IMR-90 (cell line): ENCODE measurements around the gene HSD17B3. TPM values are rescaled to one million over a fixed set of nuclear protein-coding genes. Genes with fewer than 3 reads are reported as not detected.

Experiments used
- ATAC-seq: fragments of 200-7000 bp; cut with Tn5 transposase; 2 replicates; pipeline ENCODE4 v1.9.1; 2020; ENCODE audit warnings: low read depth, mild to moderate bottlenecking, moderate library complexity
- BruUV-seq: library from RNA; stranded (reverse); fragments of 400-500 nt; replicated peaks from 2 replicates; lab custom pipeline; 2021; lab: Mats Ljungman, UMichigan
- CTCF ChIA-PET: fragments of 300-600 bp; formaldehyde crosslinking; extraction: SDS; loops from one replicate; lab custom pipeline; 2021; ENCODE audit warnings: antibody characterized with exemption; lab: Yijun Ruan, JAX
- POLR2A ChIA-PET: fragments of 300-600 bp; sonication (Branson Sonifier 250); formaldehyde crosslinking; loops from one replicate; lab custom pipeline; 2022; ENCODE audit warnings: antibody characterized with exemption; ENCODE audit not compliant: unreplicated experiment; lab: Charles Lee
- DNase-seq: peaks from one replicate; pipeline ENCODE4 v3.0.0; 2013
- H2AFZ ChIP-seq: replicated peaks from 2 replicates; pipeline ENCODE3; 2013; ENCODE audit warnings: low read length, mild to moderate bottlenecking; ENCODE audit not compliant: poor library complexity
- H2AK5ac ChIP-seq: 2 replicates; pipeline ENCODE4 v1.6.1; 2013; ENCODE audit warnings: low read depth, low read length, inconsistent platforms
- H2AK9ac ChIP-seq: replicated peaks from 2 replicates; pipeline ENCODE3; 2013; ENCODE audit warnings: mild to moderate bottlenecking, low read depth, low read length, moderate library complexity; ENCODE audit not compliant: poor library complexity
- H2BK120ac ChIP-seq: 2 replicates; pipeline ENCODE4 v1.6.1; 2013; ENCODE audit warnings: low read depth, low read length, inconsistent platforms
- H2BK15ac ChIP-seq: 3 replicates; pipeline ENCODE4 v1.6.1; 2013; ENCODE audit warnings: low read depth, low read length, inconsistent platforms
- H2BK20ac ChIP-seq: 2 replicates; pipeline ENCODE4 v1.6.1; 2013; ENCODE audit warnings: low read depth, mild to moderate bottlenecking, inconsistent platforms, low read length, moderate library complexity
- H2BK5ac ChIP-seq: 2 replicates; pipeline ENCODE4 v1.6.1; 2013; ENCODE audit warnings: mild to moderate bottlenecking, low read depth, low read length, inconsistent platforms; ENCODE audit not compliant: poor library complexity, severe bottlenecking
- H3K14ac ChIP-seq: replicated peaks from 2 replicates; pipeline ENCODE4 v1.6.1; 2013; ENCODE audit warnings: low read depth, low read length, inconsistent platforms
- H3K18ac ChIP-seq: 2 replicates; pipeline ENCODE4 v1.6.1; 2013; ENCODE audit warnings: low read depth, low read length, control low read depth
- H3K23ac ChIP-seq: 2 replicates; pipeline ENCODE4 v1.6.1; 2013; ENCODE audit warnings: low read depth, low read length, inconsistent platforms
- H3K27ac ChIP-seq: 2 replicates; pipeline ENCODE4 v1.5.1; 2013; ENCODE audit warnings: mild to moderate bottlenecking, control low read depth, low read length; ENCODE audit not compliant: insufficient read depth
- H3K27me3 ChIP-seq: 2 replicates; pipeline ENCODE4 v1.6.1; 2013; ENCODE audit warnings: low read length; ENCODE audit not compliant: control insufficient read depth, insufficient read depth
- H3K36me3 ChIP-seq: 2 replicates; pipeline ENCODE4 v1.6.1; 2013; ENCODE audit warnings: low read length, mixed read lengths; ENCODE audit not compliant: control insufficient read depth, insufficient read depth
- H3K4ac ChIP-seq: 2 replicates; pipeline ENCODE4 v1.6.1; 2013; ENCODE audit warnings: low read depth, low read length, inconsistent platforms
- H3K4me1 ChIP-seq: 2 replicates; pipeline ENCODE4 v1.6.1; 2013; ENCODE audit warnings: low read length, mixed read lengths; ENCODE audit not compliant: control insufficient read depth, insufficient read depth
- H3K4me2 ChIP-seq: 2 replicates; pipeline ENCODE4 v1.6.1; 2013; ENCODE audit warnings: low read depth, mild to moderate bottlenecking, control low read depth, low read length, moderate library complexity
- H3K4me3 ChIP-seq: 2 replicates; pipeline ENCODE4 v1.5.1; 2013; ENCODE audit warnings: low read depth, mild to moderate bottlenecking, control low read depth, low read length, moderate library complexity; ENCODE audit not compliant: insufficient read depth
- H3K56ac ChIP-seq: 2 replicates; pipeline ENCODE4 v1.6.1; 2013; ENCODE audit warnings: low read length, inconsistent platforms; ENCODE audit not compliant: insufficient read depth; ENCODE audit errors: extremely low read depth
- H3K79me1 ChIP-seq, 2 experiments: 2 replicates each; pipeline ENCODE4 v1.6.1; 2013; ENCODE audit warnings: low read length in 2 of 2, inconsistent platforms in 1 of 2, low read depth in 1 of 2
- H3K9ac ChIP-seq: 2 replicates; pipeline ENCODE4 v1.6.1; 2013; ENCODE audit warnings: low read depth, low read length, control low read depth
- H3K9me1 ChIP-seq: 2 replicates; pipeline ENCODE4 v1.6.1; 2013; ENCODE audit warnings: low read length, inconsistent platforms; ENCODE audit not compliant: insufficient read depth
- H3K9me3 ChIP-seq: 2 replicates; pipeline ENCODE4 v1.6.1; 2013; ENCODE audit warnings: low read length; ENCODE audit not compliant: control insufficient read depth, insufficient read depth
- H4K20me1 ChIP-seq: 2 replicates; pipeline ENCODE4 v1.6.1; 2013; ENCODE audit warnings: low read length, inconsistent platforms; ENCODE audit not compliant: insufficient read depth
- H4K5ac ChIP-seq: 2 replicates; pipeline ENCODE4 v1.6.1; 2013; ENCODE audit warnings: mild to moderate bottlenecking, low read depth, low read length, control low read depth
- H4K8ac ChIP-seq, 2 experiments: 2 replicates each; pipeline ENCODE4 v1.6.1; 2013; ENCODE audit warnings: low read depth in 2 of 2, low read length in 2 of 2, control low read depth in 1 of 2, inconsistent platforms in 1 of 2
- H4K91ac ChIP-seq: 2 replicates; pipeline ENCODE4 v1.6.1; 2013; ENCODE audit warnings: low read depth, low read length, inconsistent platforms; ENCODE audit not compliant: insufficient read depth
- BHLHE40 ChIP-seq: fragments of 150-350 bp; IDR thresholded peaks from 2 replicates; pipeline ENCODE4 v1.6.1; 2016; ENCODE audit warnings: mild to moderate bottlenecking, low read depth, low read length
- ELK1 ChIP-seq: fragments of 150-350 bp; IDR thresholded peaks from 2 replicates; pipeline ENCODE4 v1.6.1; 2016; ENCODE audit warnings: low read depth, mild to moderate bottlenecking, low read length, moderate library complexity, borderline replicate concordance
- MAFK ChIP-seq: IDR thresholded peaks from 2 replicates; pipeline ENCODE4 v1.6.1; 2012; ENCODE audit warnings: low read depth, low read length, improper control_type of control experiment
- MAZ ChIP-seq: IDR thresholded peaks from 2 replicates; pipeline ENCODE4 v1.6.1; 2012; ENCODE audit warnings: low read depth, mild to moderate bottlenecking, low read length, improper control_type of control experiment, moderate library complexity, borderline replicate concordance
- MXI1 ChIP-seq: IDR thresholded peaks from 2 replicates; pipeline ENCODE4 v1.6.1; 2012; ENCODE audit warnings: low read depth, mild to moderate bottlenecking, low read length, moderate library complexity, borderline replicate concordance
- NFE2L2 ChIP-seq: fragments of 150-350 bp; IDR thresholded peaks from 2 replicates; pipeline ENCODE4 v1.6.1; 2016; ENCODE audit warnings: low read depth, mild to moderate bottlenecking, low read length
- RAD21 ChIP-seq: IDR thresholded peaks from 2 replicates; pipeline ENCODE4 v1.6.1; 2012; ENCODE audit warnings: low read length, improper control_type of control experiment
- whole genome bisulfite sequencing, 2 experiments: methylation state at CpG; one replicate each; pipeline versions ENCODE4 v1.1.5 to v1.1.7; 2013; ENCODE audit warnings: missing lambda C conversion rate in 2 of 2; ENCODE audit not compliant: insufficient read length in 1 of 2; ENCODE audit errors: extremely low coverage in 2 of 2; 5-methylcytosine and 5-hydroxymethylcytosine counted together
- dilution Hi-C: fragments of 300-500 bp; cut with HindIII; formaldehyde crosslinking; loops from one replicate; pipeline ENCODE4 v1.14.3; 2018; ENCODE audit warnings: low sequenced_read_pairs; ENCODE audit not compliant: unreplicated experiment
- in situ Hi-C: fragments of 300-500 bp; cut with MboI; formaldehyde crosslinking; loops from 3 replicates; pipeline ENCODE4 v1.14.3; 2019; ENCODE audit warnings: low sequenced_read_pairs, inconsistent platforms, mixed read lengths
- intact Hi-C: fragments of 100-400 bp; cut with micrococcal nuclease; formaldehyde crosslinking; loops from 2 replicates; pipeline ENCODE4 v1.10.0; 2022
- polyA plus RNA-seq, 3 experiments: library from polyadenylated mRNA; depleted of rRNA; stranded (reverse); fragments of >200 nt; gene quantifications; 2 replicates each; pipeline ENCODE4 v1.2.3, GENCODE V29; 2012; ENCODE audit warnings: low replicate concordance in 1 of 3
- total RNA-seq: library from RNA; depleted of rRNA; stranded (reverse); fragments of >200 nt; gene quantifications from 2 replicates; pipeline ENCODE4 v1.2.3, GENCODE V29; 2012

The HSD17B3 gene
- total and polyA plus RNA-seq, 2 of the 4 experiments (the other 2 are of a cell fraction) = 0.18 TPM; not detected in 1

GRCh38 chr9:96350866-96351265, 48.9 kb upstream of the HSD17B3 start:
- Histone ChIP-seq H3K27me3 (no peaks in the 10 kb centered on the region), H3K56ac (no peak overlapping the region), H3K4me1 (no peaks in the 10 kb centered on the region), H2BK20ac (no peak overlapping the region), H3K9me3 (peaks cover 4% of the 10 kb centered on the region), H2AFZ (no peak overlapping the region), H4K91ac (no peak overlapping the region), H3K79me1 (no peaks in the 10 kb centered on the region; a peak in 1 of 4 replicates), H3K4me3 (no peak overlapping the region), H2AK9ac (no peak overlapping the region), H3K27ac (no peak overlapping the region), H4K8ac (no peak overlapping the region), H3K36me3 (peaks cover 10% of the 10 kb centered on the region), H3K9me1 (no peaks in the 10 kb centered on the region; the same call in 1 of the 2 replicates), H4K20me1 (no peaks in the 10 kb centered on the region), H4K5ac (no peak overlapping the region), H2BK5ac (no peak overlapping the region), H2BK120ac (no peak overlapping the region), H2AK5ac (no peak overlapping the region), H3K4me2 (no peak overlapping the region), H3K14ac (no peak overlapping the region), H3K18ac (no peak overlapping the region), H3K4ac (no peak overlapping the region), H2BK15ac (no peak overlapping the region), H3K9ac (no peak overlapping the region), H3K23ac (no peak overlapping the region)
- no TSS peak for BruUV-seq
- ChIA-PET CTCF (interaction anchor here (0.6 kb wide), 2 partner anchors 424 to 1310 kb away, joined by 3 read pairs; no protein-coding TSS in a partner anchor), POLR2A (no interaction called here)
- ATAC-seq = no peak
- no peak for DNase-seq
- no peak for TF ChIP-seq MXI1
- no peak for TF ChIP-seq RAD21
- TF ChIP-seq MAZ = no peak
- TF ChIP-seq NFE2L2 = no peak
- no peak for TF ChIP-seq BHLHE40
- TF ChIP-seq MAFK = no peak
- TF ChIP-seq ELK1 = no peak
- dilution Hi-C loops = no loop called here
- no CpG with 5 or more reads among the region's 1 CpG for whole genome bisulfite sequencing, 2 experiments
- in situ Hi-C loops = no loop called here
- intact Hi-C loops = no loop called here
